ENCODE results near the gene SDK2. TPM values are rescaled to one million over a fixed set of nuclear protein-coding genes. Genes with fewer than 3 reads are reported as not detected.

The SDK2 gene
- total RNA-seq, 1 donor from 2014 or later: 11.0 TPM

GRCh38 chr17:73297934-73298861 lies 346.0 kb downstream of the SDK2 start:
- peak overlapping the region; percentile 15 for H3K27ac ChIP-seq (ENCODE audit: low read depth, low read length)
- H3K4me3 ChIP-seq (ENCODE audit: low read length in 3 of 3): peak overlapping the region in 1 of 3 donors; percentile 0

GRCh38 chr17:73293480-73293911 lies 350.7 kb downstream of the SDK2 start:
- Histone ChIP-seq H3K27me3 (ENCODE audit: control insufficient read depth in 3 of 3, insufficient read depth in 3 of 3, low read length in 3 of 3) (no peaks in the 10 kb centered on the region), H3K9me3 (ENCODE audit: control insufficient read depth in 3 of 3, low read length in 3 of 3) (no peaks in the 10 kb centered on the region), H3K9ac (ENCODE audit: low read depth in 1 of 3, low read length in 3 of 3) (peak overlapping the region in 2 of 3 donors; percentile 12 to 62), H3K4me1 (ENCODE audit: control insufficient read depth in 3 of 3, insufficient read depth in 3 of 3, low read length in 3 of 3) (peaks cover 37 to 61% (median 59%) of the 10 kb centered on the region in 3 donors), H3K4me3 (ENCODE audit: low read length in 3 of 3) (peak overlapping the region in 1 of 3 donors; percentile 6), H3K36me3 (ENCODE audit: control insufficient read depth in 3 of 3, insufficient read depth in 3 of 3, low read length in 3 of 3) (no peaks in the 10 kb centered on the region), H3K27ac (ENCODE audit: low read depth, low read length) (peak overlapping the region; percentile 91)

More at GRCh38 chr17:73297934-73298861, 346.0 kb downstream of the SDK2 start:
- H3K9ac ChIP-seq (ENCODE audit: low read depth in 1 of 3, low read length in 3 of 3): peak overlapping the region in 2 of 3 donors; percentile 63 to 65
- peaks cover 13 to 33% (median 32%) of the 10 kb centered on the region in 3 donors for H3K4me1 ChIP-seq (ENCODE audit: control insufficient read depth in 3 of 3, insufficient read depth in 3 of 3, low read length in 3 of 3)
- no peaks in the 10 kb centered on the region for H3K9me3 ChIP-seq (ENCODE audit: control insufficient read depth in 3 of 3, low read length in 3 of 3)
- H3K27me3 ChIP-seq (ENCODE audit: control insufficient read depth in 3 of 3, insufficient read depth in 3 of 3, low read length in 3 of 3): no peaks in the 10 kb centered on the region
- H3K36me3 ChIP-seq (ENCODE audit: control insufficient read depth in 3 of 3, insufficient read depth in 3 of 3, low read length in 3 of 3): no peaks in the 10 kb centered on the region

- Histone ChIP-seq H3K9me3 (ENCODE audit: control insufficient read depth in 3 of 3, low read length in 3 of 3) (no peaks in the 10 kb centered on the region), H3K4me1 (ENCODE audit: control insufficient read depth in 3 of 3, insufficient read depth in 3 of 3, low read length in 3 of 3) (peaks cover 32 to 61% (median 55%) of the 10 kb centered on the region in 3 donors), H3K27ac (ENCODE audit: low read depth, low read length) (peak overlapping the region; percentile 91), H3K9ac (ENCODE audit: low read depth in 1 of 3, low read length in 3 of 3) (peak overlapping the region in 2 of 3 donors; percentile 12 to 62), H3K27me3 (ENCODE audit: control insufficient read depth in 3 of 3, insufficient read depth in 3 of 3, low read length in 3 of 3) (no peaks in the 10 kb centered on the region), H3K36me3 (ENCODE audit: control insufficient read depth in 3 of 3, insufficient read depth in 3 of 3, low read length in 3 of 3) (no peaks in the 10 kb centered on the region), H3K4me3 (ENCODE audit: low read length in 3 of 3) (no peak overlapping the region)
Observed at GRCh38 chr17:73293031-73293430, 351.2 kb downstream of the SDK2 start.

GRCh38 chr17:73292031-73292531 lies 352.2 kb downstream of the SDK2 start:
- Histone ChIP-seq H3K27ac (ENCODE audit: low read depth, low read length) (peak overlapping the region; percentile 91), H3K27me3 (ENCODE audit: control insufficient read depth in 3 of 3, insufficient read depth in 3 of 3, low read length in 3 of 3) (no peaks in the 10 kb centered on the region), H3K9me3 (ENCODE audit: control insufficient read depth in 3 of 3, low read length in 3 of 3) (no peaks in the 10 kb centered on the region), H3K4me1 (ENCODE audit: control insufficient read depth in 3 of 3, insufficient read depth in 3 of 3, low read length in 3 of 3) (peaks cover 31 to 68% (median 61%) of the 10 kb centered on the region in 3 donors), H3K4me3 (ENCODE audit: low read length in 3 of 3) (peak overlapping the region; percentile 23 to 60 (median 40)), H3K36me3 (ENCODE audit: control insufficient read depth in 3 of 3, insufficient read depth in 3 of 3, low read length in 3 of 3) (no peaks in the 10 kb centered on the region), H3K9ac (ENCODE audit: low read depth in 1 of 3, low read length in 3 of 3) (peak overlapping the region; percentile 38 to 77 (median 61))

- Histone ChIP-seq H3K9me3 (ENCODE audit: control insufficient read depth in 3 of 3, low read length in 3 of 3) (no peaks in the 10 kb centered on the region), H3K27me3 (ENCODE audit: control insufficient read depth in 3 of 3, insufficient read depth in 3 of 3, low read length in 3 of 3) (no peaks in the 10 kb centered on the region), H3K4me3 (ENCODE audit: low read length in 3 of 3) (peak overlapping the region; percentile 38 to 60 (median 40)), H3K27ac (ENCODE audit: low read depth, low read length) (peak overlapping the region; percentile 91), H3K36me3 (ENCODE audit: control insufficient read depth in 3 of 3, insufficient read depth in 3 of 3, low read length in 3 of 3) (no peaks in the 10 kb centered on the region), H3K9ac (ENCODE audit: low read depth in 1 of 3, low read length in 3 of 3) (peak overlapping the region; percentile 38 to 77 (median 61)), H3K4me1 (ENCODE audit: control insufficient read depth in 3 of 3, insufficient read depth in 3 of 3, low read length in 3 of 3) (peaks cover 38 to 75% (median 68%) of the 10 kb centered on the region in 3 donors)
Observed at GRCh38 chr17:73291260-73291801, 352.9 kb downstream of the SDK2 start.

GRCh38 chr17:73290399-73291259 lies 353.6 kb downstream of the SDK2 start:
- Histone ChIP-seq H3K27me3 (ENCODE audit: control insufficient read depth in 3 of 3, insufficient read depth in 3 of 3, low read length in 3 of 3) (no peaks in the 10 kb centered on the region), H3K4me1 (ENCODE audit: control insufficient read depth in 3 of 3, insufficient read depth in 3 of 3, low read length in 3 of 3) (peaks cover 40 to 81% (median 73%) of the 10 kb centered on the region in 3 donors), H3K9me3 (ENCODE audit: control insufficient read depth in 3 of 3, low read length in 3 of 3) (no peaks in the 10 kb centered on the region), H3K36me3 (ENCODE audit: control insufficient read depth in 3 of 3, insufficient read depth in 3 of 3, low read length in 3 of 3) (peaks cover 0 to 4% (median 3%) of the 10 kb centered on the region in 3 donors), H3K9ac (ENCODE audit: low read depth in 1 of 3, low read length in 3 of 3) (peak overlapping the region in 1 of 3 donors; percentile 61), H3K4me3 (ENCODE audit: low read length in 3 of 3) (no peak overlapping the region), H3K27ac (ENCODE audit: low read depth, low read length) (peak overlapping the region; percentile 91)

- Histone ChIP-seq H3K4me3 (ENCODE audit: low read length in 3 of 3) (no peak overlapping the region), H3K36me3 (ENCODE audit: control insufficient read depth in 3 of 3, insufficient read depth in 3 of 3, low read length in 3 of 3) (peaks cover 5 to 11% (median 6%) of the 10 kb centered on the region in 3 donors), H3K27ac (ENCODE audit: low read depth, low read length) (peak overlapping the region; percentile 44), H3K9me3 (ENCODE audit: control insufficient read depth in 3 of 3, low read length in 3 of 3) (no peaks in the 10 kb centered on the region), H3K9ac (ENCODE audit: low read depth in 1 of 3, low read length in 3 of 3) (no peak overlapping the region), H3K27me3 (ENCODE audit: control insufficient read depth in 3 of 3, insufficient read depth in 3 of 3, low read length in 3 of 3) (no peaks in the 10 kb centered on the region), H3K4me1 (ENCODE audit: control insufficient read depth in 3 of 3, insufficient read depth in 3 of 3, low read length in 3 of 3) (peaks cover 43 to 86% (median 80%) of the 10 kb centered on the region in 3 donors)
Observed at GRCh38 chr17:73289549-73290254, 354.5 kb downstream of the SDK2 start.

- peaks cover 43 to 81% (median 77%) of the 10 kb centered on the region in 3 donors for H3K4me1 ChIP-seq (ENCODE audit: control insufficient read depth in 3 of 3, insufficient read depth in 3 of 3, low read length in 3 of 3)
- H3K27ac ChIP-seq (ENCODE audit: low read depth, low read length): no peak overlapping the region
- H3K4me3 ChIP-seq (ENCODE audit: low read length in 3 of 3): no peak overlapping the region
- no peaks in the 10 kb centered on the region for H3K9me3 ChIP-seq (ENCODE audit: control insufficient read depth in 3 of 3, low read length in 3 of 3)
- no peaks in the 10 kb centered on the region for H3K27me3 ChIP-seq (ENCODE audit: control insufficient read depth in 3 of 3, insufficient read depth in 3 of 3, low read length in 3 of 3)
- peak overlapping the region in 1 of 3 donors; percentile 8 for H3K9ac ChIP-seq (ENCODE audit: low read depth in 1 of 3, low read length in 3 of 3)
- H3K36me3 ChIP-seq (ENCODE audit: control insufficient read depth in 3 of 3, insufficient read depth in 3 of 3, low read length in 3 of 3): peaks cover 5 to 11% (median 6%) of the 10 kb centered on the region in 3 donors
Observed at GRCh38 chr17:73288534-73289302, 355.5 kb downstream of the SDK2 start.

Data from skeletal muscle tissue (tissue), 4 donors.